Fibroblast of pulmonary artery (primary cell): Measurements from ENCODE around the gene COX8C.

Experiments
- DNase-seq: peaks from one replicate; pipeline ENCODE4 v3.0.0-alpha.2; 2010; ENCODE audit warnings: low read depth
- H3K4me3 ChIP-seq: replicated peaks from 2 replicates; pipeline ENCODE4 v1.5.1; 2011; ENCODE audit warnings: low read depth, mild to moderate bottlenecking, control low read depth, low read length, moderate library complexity
- TF ChIP-seq, protein P1 (sequence below): IDR thresholded peaks from 2 replicates; pipeline ENCODE4 v1.5.1; 2011; ENCODE audit warnings: mild to moderate bottlenecking, control low read depth, low read length, inconsistent platforms; ENCODE audit errors: missing control alignments

Gene COX8C

GRCh38 chr14:93315575-93315974, 31.4 kb upstream of the COX8C start:
- TF ChIP-seq, protein P1, sequence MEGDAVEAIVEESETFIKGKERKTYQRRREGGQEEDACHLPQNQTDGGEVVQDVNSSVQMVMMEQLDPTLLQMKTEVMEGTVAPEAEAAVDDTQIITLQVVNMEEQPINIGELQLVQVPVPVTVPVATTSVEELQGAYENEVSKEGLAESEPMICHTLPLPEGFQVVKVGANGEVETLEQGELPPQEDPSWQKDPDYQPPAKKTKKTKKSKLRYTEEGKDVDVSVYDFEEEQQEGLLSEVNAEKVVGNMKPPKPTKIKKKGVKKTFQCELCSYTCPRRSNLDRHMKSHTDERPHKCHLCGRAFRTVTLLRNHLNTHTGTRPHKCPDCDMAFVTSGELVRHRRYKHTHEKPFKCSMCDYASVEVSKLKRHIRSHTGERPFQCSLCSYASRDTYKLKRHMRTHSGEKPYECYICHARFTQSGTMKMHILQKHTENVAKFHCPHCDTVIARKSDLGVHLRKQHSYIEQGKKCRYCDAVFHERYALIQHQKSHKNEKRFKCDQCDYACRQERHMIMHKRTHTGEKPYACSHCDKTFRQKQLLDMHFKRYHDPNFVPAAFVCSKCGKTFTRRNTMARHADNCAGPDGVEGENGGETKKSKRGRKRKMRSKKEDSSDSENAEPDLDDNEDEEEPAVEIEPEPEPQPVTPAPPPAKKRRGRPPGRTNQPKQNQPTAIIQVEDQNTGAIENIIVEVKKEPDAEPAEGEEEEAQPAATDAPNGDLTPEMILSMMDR: no peak

GRCh38 chr14:93316716-93317115, 30.3 kb upstream of the COX8C start:
- TF ChIP-seq, protein P1: no peak
- H3K4me3 ChIP-seq: no peak overlapping the region
- DNase-seq: no peak

More at GRCh38 chr14:93315575-93315974, 31.4 kb upstream of the COX8C start:
- DNase-seq: no peak
- no peak overlapping the region for H3K4me3 ChIP-seq

GRCh38 chr14:93317210-93317874, 29.6 kb upstream of the COX8C start:
- TF ChIP-seq, protein P1: no peak
- no peak overlapping the region for H3K4me3 ChIP-seq
- no peak for DNase-seq

GRCh38 chr14:93317875-93318807, 28.8 kb upstream of the COX8C start:
- H3K4me3 ChIP-seq: no peak overlapping the region
- TF ChIP-seq, protein P1: no peak
- DNase-seq: peak; percentile 73

DNA sequence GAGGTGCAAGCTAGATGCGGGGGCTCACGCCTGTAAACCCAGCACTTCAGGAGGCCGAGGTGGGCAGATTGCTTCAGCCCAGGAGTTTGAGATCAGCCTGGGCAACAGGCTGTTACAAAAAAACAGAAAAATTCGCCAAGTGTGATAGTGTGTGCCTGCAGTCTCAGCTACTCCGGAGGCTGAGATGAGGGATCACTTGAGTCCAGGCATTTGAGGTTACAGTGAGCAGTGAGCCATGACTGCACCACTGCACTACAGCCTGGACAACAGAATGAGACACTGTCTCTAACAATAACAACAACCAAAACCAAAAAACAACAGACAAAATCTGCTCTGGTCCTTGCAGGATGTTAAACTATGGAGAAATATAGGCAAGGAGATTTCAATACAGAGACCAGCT, 28.1 kb upstream of the COX8C start:
- DNase-seq: no peak
- TF ChIP-seq, protein P1: no peak
- no peak overlapping the region for H3K4me3 ChIP-seq

DNA sequence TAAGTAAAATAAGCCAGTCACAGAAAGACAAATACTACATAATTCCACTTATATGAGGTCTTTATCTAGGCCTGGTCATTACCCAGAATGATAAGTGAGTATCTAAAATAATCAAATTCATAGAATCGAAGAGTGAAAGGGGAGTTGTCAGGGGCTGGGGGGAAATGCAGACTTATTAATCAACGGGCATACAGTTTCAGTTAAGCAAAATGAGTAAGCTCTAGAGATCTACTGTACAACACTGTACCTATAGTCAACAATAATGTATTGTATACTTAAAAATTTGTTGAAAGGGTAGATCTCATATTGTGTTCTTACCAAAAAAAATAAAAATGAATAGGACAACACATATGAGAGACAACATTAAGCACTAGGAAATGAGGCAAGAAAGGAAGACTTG, 27.5 kb upstream of the COX8C start:
- no peak for DNase-seq
- TF ChIP-seq, protein P1: no peak
- H3K4me3 ChIP-seq: no peak overlapping the region
